SK-N-MC (cell line): ENCODE measurements around the gene HAVCR2.

ENCODE experiments used
- DNase-seq: peaks from one replicate; pipeline ENCODE4 v3.0.0-alpha.2; 2011; ENCODE audit warnings: low read depth, low spot score
- H3K27ac ChIP-seq: fragments of 200-600 bp; sonication (generic); 2 replicates; pipeline ENCODE4 v1.5.1; 2016; ENCODE audit warnings: mixed run types
- H3K36me3 ChIP-seq: fragments of 200-600 bp; sonication (generic); 2 replicates; pipeline ENCODE4 v1.6.1; 2017; ENCODE audit warnings: antibody characterized with exemption, low read length, mixed read lengths; ENCODE audit not compliant: insufficient read depth
- H3K4me3 ChIP-seq: fragments of 200-600 bp; sonication (generic); 2 replicates; pipeline ENCODE4 v1.5.1; 2016
- H3K9ac ChIP-seq: fragments of 200-600 bp; sonication (generic); 2 replicates; pipeline ENCODE4 v1.8.0; 2017; ENCODE audit warnings: mixed run types, mixed read lengths; ENCODE audit not compliant: insufficient read length
- H3K9me3 ChIP-seq: fragments of 200-600 bp; sonication (generic); 2 replicates; pipeline ENCODE4 v1.6.1; 2017; ENCODE audit warnings: low read depth, mild to moderate bottlenecking, antibody characterized with exemption, low read length, moderate library complexity, mixed read lengths
- EZH2 ChIP-seq: fragments of 200-600 bp; sonication (generic); IDR thresholded peaks from one replicate; pipeline ENCODE4 v1.6.1; 2017; ENCODE audit warnings: antibody characterized with exemption
- FOXP2 ChIP-seq: optimal IDR thresholded peaks from 2 replicates; pipeline ENCODE3; 2011; ENCODE audit warnings: mild to moderate bottlenecking, moderate library complexity; ENCODE audit not compliant: insufficient read depth; ENCODE audit errors: extremely low read length, control extremely low read depth
- POLR2AphosphoS5 ChIP-seq: IDR thresholded peaks from 2 replicates; pipeline ENCODE4 v1.6.1; 2012; ENCODE audit warnings: mild to moderate bottlenecking, low read depth, low read length, borderline replicate concordance

The HAVCR2 gene

DNA sequence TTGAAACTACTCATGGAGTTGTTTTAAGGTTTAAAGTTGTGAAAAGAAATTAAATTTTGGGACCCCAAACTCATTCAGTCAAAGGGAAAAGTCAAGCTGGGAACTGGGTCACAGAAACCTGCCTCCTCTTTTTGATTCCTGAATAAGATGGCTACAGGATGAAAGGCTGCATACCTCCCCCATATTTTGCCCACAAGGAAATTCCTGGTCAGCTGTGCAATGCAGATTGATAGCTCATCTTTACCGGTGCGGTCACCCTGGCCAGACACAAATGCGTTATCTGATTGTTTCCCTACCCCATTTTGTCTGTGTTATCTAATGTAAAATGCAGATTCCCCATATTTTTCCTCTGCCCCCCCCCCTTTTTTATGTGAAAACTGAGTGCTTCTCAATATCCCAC is 1.3 kb downstream of the HAVCR2 start:
- no peaks in the 10 kb centered on the region for H3K36me3 ChIP-seq
- TF ChIP-seq FOXP2 (no peak), EZH2 (no peak), POLR2AphosphoS5 (no peak)
- no peaks in the 10 kb centered on the region for H3K9me3 ChIP-seq
- H3K9ac ChIP-seq: no peak overlapping the region
- H3K27ac ChIP-seq: no peak overlapping the region
- no peak for DNase-seq
- no peak overlapping the region for H3K4me3 ChIP-seq

DNA sequence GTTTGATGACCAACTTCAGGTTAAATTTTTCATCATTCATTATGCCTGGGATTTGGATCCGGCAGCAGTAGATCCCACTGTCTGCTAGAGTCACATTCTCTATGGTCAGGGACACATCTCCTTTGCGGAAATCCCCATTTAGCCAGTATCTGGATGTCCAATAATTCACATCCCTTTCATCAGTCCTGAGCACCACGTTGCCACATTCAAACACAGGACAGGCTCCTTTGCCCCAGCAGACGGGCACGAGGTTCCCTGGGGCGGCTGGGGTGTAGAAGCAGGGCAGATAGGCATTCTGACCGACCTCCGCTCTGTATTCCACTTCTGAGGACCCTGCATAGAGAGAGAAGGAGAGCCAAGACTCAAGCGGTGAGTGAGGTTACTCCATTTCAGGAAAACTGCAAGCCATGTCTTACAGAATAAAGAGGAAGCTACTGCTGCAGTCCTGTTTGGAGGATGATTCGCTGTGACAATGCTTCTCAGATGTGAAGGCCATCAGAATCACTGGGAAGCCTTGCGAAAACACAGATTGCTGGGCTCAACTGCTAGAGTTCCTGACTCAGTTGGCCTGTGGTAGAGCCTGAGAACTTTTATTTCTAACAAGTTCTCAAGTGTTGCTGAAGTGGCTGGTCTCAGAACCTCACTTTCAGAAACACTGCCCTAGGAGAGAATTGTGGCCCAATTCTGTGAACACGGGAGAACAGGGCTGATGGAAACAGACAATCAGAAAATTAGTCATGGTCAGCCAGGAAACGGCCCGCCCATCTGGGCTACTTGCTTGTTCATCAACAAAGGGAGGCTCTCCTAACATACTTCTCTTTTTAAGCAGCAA is 2.0 kb downstream of the HAVCR2 start:
- no peak for DNase-seq
- no peak overlapping the region for H3K4me3 ChIP-seq
- no peak overlapping the region for H3K9ac ChIP-seq
- no peaks in the 10 kb centered on the region for H3K9me3 ChIP-seq
- H3K27ac ChIP-seq: no peak overlapping the region
- no peak for TF ChIP-seq EZH2
- TF ChIP-seq POLR2AphosphoS5: no peak
- no peak for TF ChIP-seq FOXP2
- no peaks in the 10 kb centered on the region for H3K36me3 ChIP-seq

DNA sequence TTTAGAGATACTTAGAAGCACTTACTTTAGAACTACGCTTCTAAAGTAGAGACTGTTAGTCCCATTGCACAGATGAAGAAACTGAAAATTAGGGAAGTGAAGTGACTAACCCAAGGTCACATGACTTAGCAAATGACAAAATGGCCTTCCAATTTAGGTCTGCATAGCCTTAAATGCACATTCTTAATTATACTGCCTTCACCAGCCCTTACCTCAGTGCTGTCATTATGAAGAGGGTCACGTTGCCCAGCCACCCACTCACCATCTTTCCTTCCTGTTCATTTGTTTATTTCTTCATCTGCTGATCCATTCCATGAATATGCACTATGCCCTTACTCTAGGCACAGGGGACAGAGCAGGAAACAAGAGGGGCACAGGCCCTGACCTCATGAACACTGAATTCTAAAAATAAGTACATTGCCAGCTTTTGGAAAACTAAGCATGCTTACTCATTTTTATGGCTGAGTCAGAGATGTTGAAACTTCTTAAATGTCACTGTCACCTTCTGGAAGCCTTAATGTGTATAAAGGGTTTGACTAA is 8.6 kb downstream of the HAVCR2 start:
- Histone ChIP-seq H3K27ac (no peak overlapping the region), H3K9me3 (no peaks in the 10 kb centered on the region), H3K9ac (no peak overlapping the region), H3K4me3 (no peak overlapping the region), H3K36me3 (no peaks in the 10 kb centered on the region)
- no peak for TF ChIP-seq EZH2
- no peak for TF ChIP-seq FOXP2
- TF ChIP-seq POLR2AphosphoS5: no peak
- no peak for DNase-seq

DNA sequence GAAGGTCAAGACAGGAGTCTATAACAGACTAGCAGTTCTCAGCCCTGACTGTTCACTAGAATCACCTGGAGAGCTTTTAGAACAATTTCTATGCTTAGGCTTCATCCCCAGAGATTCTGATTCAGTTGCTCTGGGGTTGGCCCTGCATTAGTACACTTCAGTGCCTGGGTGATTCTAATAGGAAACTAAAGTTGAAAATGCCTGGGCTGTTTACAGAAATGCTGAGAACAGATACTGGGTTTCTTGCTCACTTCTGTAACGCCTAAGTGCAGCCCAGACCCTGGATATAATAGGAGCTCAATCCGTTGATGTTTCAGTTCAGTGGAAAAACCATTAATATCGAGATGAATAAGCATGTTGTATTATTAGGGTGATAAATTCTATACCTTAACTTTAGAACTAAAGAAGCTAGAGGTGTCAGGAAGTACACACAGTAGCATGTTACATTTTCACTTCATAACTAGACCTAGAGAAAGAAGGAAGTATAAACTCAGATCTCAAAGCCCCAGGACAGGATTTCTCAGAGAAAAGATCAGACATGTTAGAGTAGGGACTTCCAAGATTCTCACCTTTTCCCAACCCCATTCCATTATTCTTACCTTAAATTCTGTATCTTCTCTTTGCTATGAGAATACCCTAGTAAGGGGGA is 20.4 kb downstream of the HAVCR2 start:
- no peaks in the 10 kb centered on the region for H3K9me3 ChIP-seq
- H3K36me3 ChIP-seq: no peaks in the 10 kb centered on the region
- DNase-seq: no peak
- no peak overlapping the region for H3K4me3 ChIP-seq
- no peak overlapping the region for H3K27ac ChIP-seq
- no peak overlapping the region for H3K9ac ChIP-seq
- TF ChIP-seq POLR2AphosphoS5: no peak
- TF ChIP-seq EZH2: no peak
- no peak for TF ChIP-seq FOXP2

DNA sequence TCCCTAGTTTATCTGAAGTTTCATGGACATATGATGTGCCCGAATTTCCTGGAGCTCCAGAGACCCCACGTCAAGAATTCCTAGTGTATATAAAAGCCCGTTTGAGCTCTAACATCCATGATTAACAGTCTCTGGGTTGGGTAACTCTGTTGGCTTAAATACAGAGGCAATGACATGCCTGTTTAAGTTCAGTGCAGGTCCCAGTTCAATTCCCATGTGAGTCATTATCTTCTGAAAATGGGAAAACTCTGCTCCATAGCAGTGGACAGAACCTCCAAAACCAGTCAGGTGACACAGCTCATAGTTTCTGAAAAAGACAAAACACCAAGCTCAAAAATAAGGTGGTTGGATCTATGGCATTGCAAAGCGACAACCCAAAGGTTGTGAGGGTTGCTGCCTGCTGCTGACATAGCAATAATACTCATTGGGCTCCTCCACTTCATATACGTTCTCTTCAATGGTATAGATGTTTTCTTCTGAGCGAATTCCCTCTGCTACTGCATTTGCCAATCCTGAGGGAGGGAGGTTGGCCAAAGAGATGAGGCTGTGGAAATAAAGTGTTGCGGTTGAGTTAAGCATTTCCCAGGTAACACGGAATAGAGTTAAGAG is 22.0 kb downstream of the HAVCR2 start:
- DNase-seq: no peak
- TF ChIP-seq EZH2: no peak
- no peak for TF ChIP-seq FOXP2
- TF ChIP-seq POLR2AphosphoS5: no peak
- Histone ChIP-seq H3K9ac (no peak overlapping the region), H3K27ac (no peak overlapping the region), H3K4me3 (no peak overlapping the region), H3K36me3 (no peaks in the 10 kb centered on the region), H3K9me3 (no peaks in the 10 kb centered on the region)

DNA sequence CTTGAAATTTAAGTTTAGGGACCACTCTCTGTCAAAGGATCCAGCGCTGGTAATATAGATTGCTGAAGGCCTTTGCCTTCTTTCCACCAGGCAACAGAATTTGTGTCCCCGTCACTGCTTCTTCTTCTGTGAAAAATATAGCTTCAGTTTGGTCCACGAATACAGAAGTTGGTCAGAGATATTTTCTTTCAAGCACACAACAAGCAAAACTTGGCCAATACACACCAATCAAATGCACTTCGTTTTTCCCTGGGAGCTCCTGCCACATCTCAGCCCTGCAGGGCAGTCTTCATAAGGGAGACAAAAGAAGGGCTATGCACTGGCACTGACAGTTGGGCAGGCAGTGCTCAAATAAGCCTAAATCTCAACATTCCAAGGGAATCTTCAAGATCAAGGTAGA is 22.9 kb downstream of the HAVCR2 start:
- Histone ChIP-seq H3K4me3 (no peak overlapping the region), H3K9me3 (no peaks in the 10 kb centered on the region), H3K27ac (no peak overlapping the region), H3K9ac (no peak overlapping the region), H3K36me3 (no peaks in the 10 kb centered on the region)
- DNase-seq: no peak
- TF ChIP-seq POLR2AphosphoS5 (no peak), EZH2 (no peak)

DNA sequence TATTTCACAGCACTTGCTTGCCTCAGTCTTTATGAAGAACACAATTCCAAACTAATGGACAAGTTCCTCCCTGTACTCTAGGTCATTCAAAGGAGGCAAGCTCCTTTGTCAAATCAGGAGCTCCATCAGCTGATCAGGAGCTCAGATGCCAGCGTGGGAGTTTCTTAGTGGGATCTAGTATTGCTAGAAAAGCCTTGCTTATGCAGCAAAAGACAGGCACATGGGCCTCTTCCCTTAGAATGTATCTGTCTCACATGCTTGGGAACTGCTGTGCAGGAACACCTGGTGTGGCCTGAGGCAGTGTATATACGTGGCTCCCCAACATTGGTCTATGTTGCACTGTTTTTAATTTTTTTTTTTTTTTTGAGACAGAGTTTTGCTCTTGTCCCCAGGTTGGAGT is 28.6 kb downstream of the HAVCR2 start:
- no peaks in the 10 kb centered on the region for H3K9me3 ChIP-seq
- no peak overlapping the region for H3K27ac ChIP-seq
- DNase-seq: no peak
- H3K9ac ChIP-seq: no peak overlapping the region
- no peak overlapping the region for H3K4me3 ChIP-seq
- H3K36me3 ChIP-seq: no peaks in the 10 kb centered on the region
- TF ChIP-seq EZH2 (no peak), FOXP2 (no peak), POLR2AphosphoS5 (no peak)

DNA sequence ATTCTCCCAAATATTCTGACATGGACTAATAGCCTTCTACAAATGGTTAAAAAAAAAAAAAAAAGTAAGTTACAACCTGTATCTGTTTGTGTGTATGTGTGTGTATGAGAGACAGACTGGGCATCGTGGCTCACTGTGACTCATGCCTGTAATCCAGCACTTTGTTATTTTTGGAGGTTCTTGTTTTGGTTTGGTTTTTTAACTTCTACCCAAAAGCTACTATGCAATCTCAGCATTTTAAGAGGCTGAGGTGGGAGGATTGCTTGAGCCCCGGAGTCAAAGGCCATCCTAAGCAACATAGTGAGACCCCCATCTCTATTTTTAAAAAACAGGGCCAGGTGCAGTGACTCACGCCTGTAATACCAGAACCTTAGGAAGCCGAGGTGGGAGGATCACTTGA is 32.3 kb downstream of the HAVCR2 start:
- Histone ChIP-seq H3K27ac (no peak overlapping the region), H3K9ac (no peak overlapping the region), H3K9me3 (no peaks in the 10 kb centered on the region), H3K36me3 (no peaks in the 10 kb centered on the region), H3K4me3 (no peak overlapping the region)
- DNase-seq: no peak
- TF ChIP-seq POLR2AphosphoS5 (no peak), EZH2 (no peak), FOXP2 (no peak)
